ENCODE measurements around the gene DDX46.
A peak's percentile ranks its signal among the peaks of the same experiment; 100 is the strongest.
"Not testable (repeated sequence)": the region's sequence is repeated elsewhere in the genome, so short reads cannot be mapped to it uniquely, and the experiment has no call there.

DDX46 gene

GRCh38 chr5:134758176-134758503, 439 bp upstream of the DDX46 start:
- TF ChIP-seq CTCF (IDR thresholded peaks at IDR 0.05; ENCODE audit: insufficient read depth, low read depth, low read length, missing control alignments) = no peak
- H3K4me3 ChIP-seq (ENCODE audit: low read depth, low read length) = peak overlapping the region; percentile 67
- peak; percentile 5 for DNase-seq (ENCODE audit: low read depth)

GRCh38 chr5:134767528-134768291, 9.1 kb downstream of the DDX46 start:
- DNase-seq (ENCODE audit: low read depth) = not testable (repeated sequence)

GRCh38 chr5:134769206-134769605, 10.6 kb downstream of the DDX46 start:
- TF ChIP-seq CTCF (IDR thresholded peaks at IDR 0.05; ENCODE audit: insufficient read depth, low read depth, low read length, missing control alignments) = no peak
- no peak for DNase-seq (ENCODE audit: low read depth)
- H3K4me3 ChIP-seq (ENCODE audit: low read depth, low read length) = no peak overlapping the region

More at GRCh38 chr5:134767528-134768291, 9.1 kb downstream of the DDX46 start:
- not testable (repeated sequence) for H3K4me3 ChIP-seq (ENCODE audit: low read depth, low read length)

- no peak overlapping the region for H3K4me3 ChIP-seq (ENCODE audit: low read depth, low read length)
- TF ChIP-seq CTCF (IDR thresholded peaks at IDR 0.05; ENCODE audit: insufficient read depth, low read depth, low read length, missing control alignments) = no peak
- no peak for DNase-seq (ENCODE audit: low read depth)
These were observed 14.0 kb downstream of the DDX46 start for GRCh38 chr5:134772461-134773125.

- TF ChIP-seq CTCF (IDR thresholded peaks at IDR 0.05; ENCODE audit: insufficient read depth, low read depth, low read length, missing control alignments) = no peak
- H3K4me3 ChIP-seq (ENCODE audit: low read depth, low read length) = no peak overlapping the region
- no peak for DNase-seq (ENCODE audit: low read depth)
These were observed 18.8 kb downstream of the DDX46 start for GRCh38 chr5:134777366-134777765.

- peak; percentile 18 for DNase-seq (ENCODE audit: low read depth)
- no peak overlapping the region for H3K4me3 ChIP-seq (ENCODE audit: low read depth, low read length)
- TF ChIP-seq CTCF (IDR thresholded peaks at IDR 0.05; ENCODE audit: insufficient read depth, low read depth, low read length, missing control alignments) = peak; percentile 15
These were observed 25.8 kb downstream of the DDX46 start for GRCh38 chr5:134784241-134784920.

- H3K4me3 ChIP-seq (ENCODE audit: low read depth, low read length) = no peak overlapping the region
These were observed 26.5 kb downstream of the DDX46 start for GRCh38 chr5:134784946-134785620.

More at GRCh38 chr5:134784946-134785620, 26.5 kb downstream of the DDX46 start:
- no peak for TF ChIP-seq CTCF (IDR thresholded peaks at IDR 0.05; ENCODE audit: insufficient read depth, low read depth, low read length, missing control alignments)
- no peak for DNase-seq (ENCODE audit: low read depth)
